NCI-H1092 (cell line): ENCODE data around the gene ALG10.
"Not testable (repeated sequence)": the region's sequence is repeated elsewhere in the genome, so short reads cannot be mapped to it uniquely, and the experiment has no call there.

ENCODE experiments used
- DNase-seq: peaks from one replicate; lab custom pipeline; 2025; lab: John Stamatoyannopoulos, UW

ALG10 gene

GRCh38 chr12:34022079-34022830 lies at the start of gene ALG10:
Gene ALG10 (plus strand): TSS chr12:34022496. CDS start chr12:34022600, 104 bp downstream.
- peak; percentile 97 for DNase-seq

DNA sequence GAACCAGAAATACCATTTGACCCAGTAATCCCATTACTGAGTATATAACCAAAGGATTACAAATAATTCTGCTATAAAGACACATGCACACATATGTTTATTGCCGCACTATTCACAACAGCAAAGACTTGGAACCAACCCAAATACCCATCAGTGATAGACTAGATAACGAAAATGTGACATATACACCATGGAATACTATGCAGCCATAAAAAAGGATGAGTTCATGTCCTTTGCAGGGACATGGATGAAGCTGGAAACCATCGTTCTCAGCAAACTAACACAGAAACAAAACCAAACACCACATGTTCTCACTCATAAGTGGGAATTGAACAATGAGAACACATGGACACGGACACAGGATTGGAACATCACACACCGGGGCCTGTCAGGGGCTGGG lies 49.4 kb upstream of the ALG10 start:
- DNase-seq = not testable (repeated sequence)

DNA sequence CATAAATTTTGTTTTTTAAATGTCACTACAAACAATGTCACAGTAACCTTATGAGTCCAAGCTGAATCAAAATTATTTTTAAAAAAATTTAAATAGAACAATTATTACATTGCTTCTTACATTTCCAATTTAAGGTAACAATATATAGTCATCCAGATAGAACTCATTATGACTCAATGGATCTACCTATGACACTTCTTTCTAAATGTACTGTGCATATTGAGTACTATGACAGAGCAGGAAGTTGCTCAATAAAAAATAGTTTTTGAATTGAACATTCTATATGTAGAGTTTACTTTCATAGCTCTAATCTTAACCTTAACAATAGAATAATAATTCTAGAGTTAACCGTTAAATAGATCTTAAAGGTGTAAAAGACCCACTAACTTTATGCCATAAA lies 44.4 kb upstream of the ALG10 start:
- no peak for DNase-seq

GRCh38 chr12:33988197-33988805 lies 34.0 kb upstream of the ALG10 start:
- no peak for DNase-seq

- no peak for DNase-seq
Measured at GRCh38 chr12:33988913-33989312, 33.4 kb upstream of the ALG10 start.

- DNase-seq = no peak
Measured at GRCh38 chr12:33994857-33995808, 27.2 kb upstream of the ALG10 start.

DNA sequence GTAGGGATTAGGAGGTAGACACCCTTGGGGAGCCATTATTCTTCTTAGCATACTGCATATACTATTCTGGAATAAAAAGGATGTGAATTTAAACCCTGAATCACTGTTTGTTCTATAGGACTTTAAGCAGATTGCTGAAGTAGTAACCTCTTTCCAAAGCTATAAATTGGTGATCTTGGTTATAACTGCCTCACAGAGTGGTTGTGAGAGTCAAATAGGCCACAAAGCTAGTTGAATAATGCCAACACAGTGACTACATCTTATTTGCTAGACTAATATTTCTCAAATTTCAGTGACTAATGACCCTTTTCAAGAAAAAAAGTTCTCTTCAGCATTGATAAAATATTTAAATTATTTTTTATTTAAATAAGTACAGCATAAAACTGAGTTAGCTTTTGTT lies 13.5 kb upstream of the ALG10 start:
- DNase-seq = not testable (repeated sequence)

DNA sequence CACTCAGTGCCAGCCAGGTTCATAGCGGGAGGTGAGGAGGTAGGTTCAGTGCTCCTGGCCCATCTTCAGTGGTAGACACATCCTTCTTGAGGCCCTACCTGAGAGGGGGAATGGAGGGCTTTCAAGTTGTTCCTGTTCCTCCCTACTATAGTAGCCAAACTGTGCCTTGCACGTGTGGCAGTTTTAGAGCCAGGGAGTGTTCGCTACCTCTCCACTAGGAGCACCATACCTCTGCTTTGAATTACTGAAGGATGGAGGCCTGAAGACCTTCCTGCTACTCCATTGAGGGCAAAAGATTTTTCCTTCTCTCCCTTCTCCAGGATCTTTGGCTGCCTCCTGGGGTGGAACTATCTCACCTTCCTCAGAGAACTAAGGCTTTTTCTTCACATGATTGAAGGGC lies 5.9 kb upstream of the ALG10 start:
- no peak for DNase-seq

DNA sequence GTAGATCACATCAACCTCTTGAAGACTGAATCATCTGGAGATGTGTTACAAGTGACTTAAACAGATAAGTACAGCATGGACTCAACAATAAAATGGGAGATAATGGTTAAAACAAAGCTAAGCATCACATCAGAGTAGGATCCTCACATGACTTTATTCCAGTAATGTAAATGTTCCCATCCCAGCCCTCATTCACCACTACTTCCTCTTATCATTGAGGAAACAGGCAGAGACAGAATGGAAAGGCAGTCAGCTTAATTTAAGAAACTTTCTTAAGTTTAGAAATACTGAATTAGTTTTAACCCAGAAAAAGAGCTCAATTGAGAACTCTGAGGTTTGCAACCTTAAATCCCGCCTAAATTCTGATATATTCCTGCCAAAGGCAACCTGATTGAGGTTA lies 1.2 kb upstream of the ALG10 start:
- no peak for DNase-seq

DNA sequence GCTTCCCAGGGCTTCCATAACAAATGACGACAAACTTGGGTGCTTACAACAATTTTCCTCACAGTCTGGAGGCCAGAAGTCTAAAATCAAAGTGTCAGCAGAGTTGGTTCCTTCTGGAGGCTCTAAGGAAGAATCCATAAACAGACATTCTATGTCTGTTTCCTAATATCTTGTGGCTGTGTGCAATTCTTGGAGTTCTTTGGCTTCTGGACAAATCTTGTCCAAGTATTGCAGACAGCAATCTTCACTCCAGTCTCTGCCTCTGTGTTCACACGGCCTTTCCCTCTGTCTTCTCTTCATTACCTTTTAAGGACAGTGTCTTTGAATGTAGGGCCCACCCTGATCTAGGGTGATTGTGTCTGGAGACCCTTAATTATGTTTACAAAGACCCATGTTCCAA lies 5.4 kb downstream of the ALG10 start:
- not testable (repeated sequence) for DNase-seq

DNA sequence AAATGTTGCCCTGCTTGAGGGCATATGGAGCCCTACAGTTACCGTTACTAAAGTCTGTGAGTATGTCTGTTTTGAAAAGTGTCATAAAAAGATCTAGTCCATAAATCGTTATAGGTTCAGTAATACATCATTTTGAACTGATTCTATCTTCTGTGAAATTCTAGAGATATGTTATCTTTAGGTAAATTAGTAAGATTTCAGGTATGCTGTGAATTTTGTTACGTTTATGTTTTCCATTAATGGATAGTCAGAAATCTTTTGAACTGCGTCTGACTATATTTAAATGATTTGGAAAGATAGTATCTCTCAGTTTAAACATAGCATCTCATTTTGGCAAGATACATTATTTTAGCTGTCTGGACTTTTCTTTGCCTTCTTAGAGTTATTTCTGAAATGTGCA lies 8.3 kb downstream of the ALG10 start:
- no peak for DNase-seq

DNA sequence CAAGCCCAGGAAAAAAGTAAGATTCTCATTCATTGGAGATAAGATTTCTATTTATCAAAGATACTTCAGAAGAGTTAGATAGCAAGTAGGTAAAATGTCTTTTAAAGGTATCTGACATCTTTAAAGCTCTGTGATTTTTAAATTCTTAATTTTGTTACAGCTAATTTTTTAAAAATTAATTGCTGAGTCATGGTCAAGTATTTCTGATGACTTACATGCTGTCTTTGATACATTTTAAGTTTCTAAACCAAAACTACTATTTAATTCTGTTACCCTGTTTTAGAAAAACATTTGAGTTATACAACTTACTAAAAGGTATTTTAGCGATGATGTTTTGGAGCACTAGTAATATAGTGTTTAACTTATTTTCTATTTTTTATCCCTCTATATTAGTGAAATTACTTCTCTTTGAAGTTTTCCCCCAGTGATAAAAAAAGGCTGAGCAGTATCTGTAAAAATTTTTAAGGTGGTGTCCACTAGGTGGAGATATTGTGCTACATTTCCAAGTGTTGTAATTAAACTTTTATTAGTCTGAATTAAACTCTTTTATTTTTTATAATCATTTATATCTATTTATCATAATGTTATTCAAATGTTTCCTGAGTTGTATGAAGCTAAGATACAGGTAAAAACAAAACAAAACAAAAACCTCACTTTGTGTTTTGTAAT lies 11.5 kb downstream of the ALG10 start:
- DNase-seq = no peak

DNA sequence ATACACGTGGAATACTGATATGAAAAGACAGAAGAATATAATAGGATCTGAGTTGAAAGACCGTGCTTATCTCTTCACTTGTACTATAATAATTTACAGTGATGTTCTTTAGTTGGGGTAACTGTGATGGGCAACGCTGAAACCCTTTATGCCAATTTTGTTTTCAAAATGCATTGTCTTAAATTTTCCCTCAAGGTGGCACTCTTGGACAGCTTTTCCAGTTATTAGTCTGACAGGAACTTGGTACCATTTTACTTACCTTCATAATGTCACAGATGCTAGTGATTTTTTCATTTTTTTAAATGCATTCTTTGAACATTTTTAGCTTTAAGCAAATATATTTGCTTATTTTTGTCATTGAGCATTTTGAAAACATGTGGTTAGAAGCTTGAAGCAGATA lies 16.1 kb downstream of the ALG10 start:
- not testable (repeated sequence) for DNase-seq

GRCh38 chr12:34046570-34046969 lies 24.3 kb downstream of the ALG10 start:
- no peak for DNase-seq

DNA sequence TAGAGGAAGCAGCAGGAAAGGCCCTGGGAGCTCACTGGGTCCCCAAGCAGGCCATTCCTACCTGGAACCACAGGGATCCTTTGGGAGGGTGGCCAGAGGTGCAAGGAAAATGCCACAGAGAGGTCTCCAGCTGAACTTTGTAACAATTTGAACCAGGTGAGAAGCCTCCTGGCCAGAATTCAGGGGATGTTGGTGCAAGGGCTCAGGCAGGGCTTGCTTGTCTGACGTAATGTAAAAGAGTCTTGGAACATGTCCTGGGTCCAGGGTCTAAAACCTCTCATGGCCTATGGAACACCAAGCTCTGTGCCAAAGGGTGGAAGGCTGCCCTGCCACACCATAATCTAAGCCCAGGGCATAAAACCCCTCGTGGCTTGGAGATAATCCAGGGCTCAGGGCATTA lies 25.6 kb downstream of the ALG10 start:
- not testable (repeated sequence) for DNase-seq

DNA sequence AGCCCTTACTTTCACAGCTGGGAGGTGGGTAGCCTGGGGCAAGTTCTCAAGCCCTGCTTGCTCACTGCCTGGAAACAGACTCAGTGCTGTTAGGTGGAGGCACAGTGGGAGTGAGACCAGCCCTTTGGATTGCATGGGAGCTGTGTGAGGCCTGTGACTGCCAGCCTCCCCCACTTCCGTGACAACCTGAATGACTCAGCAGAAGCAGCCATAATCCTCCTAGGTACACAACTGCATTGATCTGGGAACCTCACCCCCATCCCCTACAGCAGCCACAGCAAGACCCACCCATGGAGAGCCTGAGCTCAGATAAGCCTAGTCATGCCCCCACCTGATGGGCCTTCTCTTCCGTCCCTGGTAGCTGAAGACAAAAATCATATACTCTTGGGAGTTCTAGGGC lies 26.4 kb downstream of the ALG10 start:
- no peak for DNase-seq

- no peak for DNase-seq
Measured at GRCh38 chr12:34051486-34051885, 29.2 kb downstream of the ALG10 start.

GRCh38 chr12:34054938-34055337 lies 32.6 kb downstream of the ALG10 start:
- DNase-seq = no peak
